ENCODE results near the gene FBXO17. TPM values are rescaled to one million over a fixed set of nuclear protein-coding genes. Genes with fewer than 3 reads are reported as not detected.

The FBXO17 gene
- total and polyA plus RNA-seq, 2 of the 13 experiments (the other 11 are each of a cell fraction or from before 2014, with no cell fraction given): 22.1 to 58.7 TPM

GRCh38 chr19:38980583-38981374 is 5.2 kb upstream of the FBXO17 start (continued):
- TF ChIP-seq, protein P1, sequence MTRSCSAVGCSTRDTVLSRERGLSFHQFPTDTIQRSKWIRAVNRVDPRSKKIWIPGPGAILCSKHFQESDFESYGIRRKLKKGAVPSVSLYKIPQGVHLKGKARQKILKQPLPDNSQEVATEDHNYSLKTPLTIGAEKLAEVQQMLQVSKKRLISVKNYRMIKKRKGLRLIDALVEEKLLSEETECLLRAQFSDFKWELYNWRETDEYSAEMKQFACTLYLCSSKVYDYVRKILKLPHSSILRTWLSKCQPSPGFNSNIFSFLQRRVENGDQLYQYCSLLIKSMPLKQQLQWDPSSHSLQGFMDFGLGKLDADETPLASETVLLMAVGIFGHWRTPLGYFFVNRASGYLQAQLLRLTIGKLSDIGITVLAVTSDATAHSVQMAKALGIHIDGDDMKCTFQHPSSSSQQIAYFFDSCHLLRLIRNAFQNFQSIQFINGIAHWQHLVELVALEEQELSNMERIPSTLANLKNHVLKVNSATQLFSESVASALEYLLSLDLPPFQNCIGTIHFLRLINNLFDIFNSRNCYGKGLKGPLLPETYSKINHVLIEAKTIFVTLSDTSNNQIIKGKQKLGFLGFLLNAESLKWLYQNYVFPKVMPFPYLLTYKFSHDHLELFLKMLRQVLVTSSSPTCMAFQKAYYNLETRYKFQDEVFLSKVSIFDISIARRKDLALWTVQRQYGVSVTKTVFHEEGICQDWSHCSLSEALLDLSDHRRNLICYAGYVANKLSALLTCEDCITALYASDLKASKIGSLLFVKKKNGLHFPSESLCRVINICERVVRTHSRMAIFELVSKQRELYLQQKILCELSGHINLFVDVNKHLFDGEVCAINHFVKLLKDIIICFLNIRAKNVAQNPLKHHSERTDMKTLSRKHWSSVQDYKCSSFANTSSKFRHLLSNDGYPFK (CRISPR knock-in tag; IDR thresholded peaks at IDR 0.05; ENCODE audit: borderline replicate concordance): peak; percentile 48; the same call in 1 of the 2 replicates
- TF ChIP-seq NR2F6 (IDR thresholded peaks at IDR 0.05): no peak
- 0 out of 2 replicates have a peak, but pooled peaks have one; percentile 41 for TF ChIP-seq NR2F6 (CRISPR knock-in tag; IDR thresholded peaks at IDR 0.05)
- no peak for TF ChIP-seq DRAP1 (CRISPR knock-in tag; IDR thresholded peaks at IDR 0.05)
- no peak for TF ChIP-seq ZNF737 (CRISPR knock-in tag; IDR thresholded peaks at IDR 0.05; ENCODE audit: borderline replicate concordance)
- TF ChIP-seq, protein P2, sequence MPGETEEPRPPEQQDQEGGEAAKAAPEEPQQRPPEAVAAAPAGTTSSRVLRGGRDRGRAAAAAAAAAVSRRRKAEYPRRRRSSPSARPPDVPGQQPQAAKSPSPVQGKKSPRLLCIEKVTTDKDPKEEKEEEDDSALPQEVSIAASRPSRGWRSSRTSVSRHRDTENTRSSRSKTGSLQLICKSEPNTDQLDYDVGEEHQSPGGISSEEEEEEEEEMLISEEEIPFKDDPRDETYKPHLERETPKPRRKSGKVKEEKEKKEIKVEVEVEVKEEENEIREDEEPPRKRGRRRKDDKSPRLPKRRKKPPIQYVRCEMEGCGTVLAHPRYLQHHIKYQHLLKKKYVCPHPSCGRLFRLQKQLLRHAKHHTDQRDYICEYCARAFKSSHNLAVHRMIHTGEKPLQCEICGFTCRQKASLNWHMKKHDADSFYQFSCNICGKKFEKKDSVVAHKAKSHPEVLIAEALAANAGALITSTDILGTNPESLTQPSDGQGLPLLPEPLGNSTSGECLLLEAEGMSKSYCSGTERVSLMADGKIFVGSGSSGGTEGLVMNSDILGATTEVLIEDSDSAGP (CRISPR knock-in tag; IDR thresholded peaks at IDR 0.05; ENCODE audit: borderline replicate concordance): peak; percentile 26; the same call in 1 of the 2 replicates
- TF ChIP-seq SP4 (CRISPR knock-in tag; IDR thresholded peaks at IDR 0.05): no peak
